ENCODE measurements around the gene FBXW11. TPM values are rescaled to one million over a fixed set of nuclear protein-coding genes. Genes with fewer than 3 reads are reported as not detected.

Gene FBXW11
- total RNA-seq, 1 experiment from 2014 or later: 85.3 TPM

- Histone ChIP-seq H2AFZ (ENCODE audit: low read length) (no peak overlapping the region), H3K79me2 (ENCODE audit: insufficient read depth, low read length) (peaks cover 71% of the 10 kb centered on the region; the same call in 1 of the 2 replicates), H2AK5ac (ENCODE audit: insufficient read length, low read length) (no peak overlapping the region), H4K20me1 (ENCODE audit: control insufficient read depth, insufficient read depth, insufficient read length) (no peaks in the 10 kb centered on the region), H2BK15ac (ENCODE audit: low read depth, low read length) (no peak overlapping the region), H3K79me1 (ENCODE audit: insufficient read depth, low read depth, low read length, poor library complexity, severe bottlenecking) (peaks cover 3% of the 10 kb centered on the region), H3K18ac (ENCODE audit: insufficient read length, low read depth, low read length) (no peak overlapping the region), H3T11ph (ENCODE audit: low read length) (no peak overlapping the region), H3K56ac (ENCODE audit: insufficient read length, low read depth, low read length) (no peak overlapping the region), H3K4me1 (ENCODE audit: insufficient read depth, low read length) (peaks cover 5% of the 10 kb centered on the region), H3K9ac (ENCODE audit: extremely low read depth, insufficient read length, low read length) (no peak overlapping the region), H3K4me2 (ENCODE audit: insufficient read depth, insufficient read length, low read length) (no peak overlapping the region), H4K5ac (ENCODE audit: insufficient read length, low read depth, low read length) (no peak overlapping the region), H2BK120ac (ENCODE audit: low read depth, low read length, poor library complexity, severe bottlenecking) (no peak overlapping the region), H3K14ac (ENCODE audit: insufficient read depth, low read length) (no peak overlapping the region), H4K91ac (ENCODE audit: insufficient read length, low read depth, low read length) (no peak overlapping the region), H4K8ac (replicated peaks; ENCODE audit: insufficient read length, low read depth, low read length) (no peak overlapping the region), H3K27me3 (ENCODE audit: insufficient read depth, low read length) (no peaks in the 10 kb centered on the region), H3K23me2 (ENCODE audit: insufficient read length, low read depth, low read length, poor library complexity, severe bottlenecking) (peaks cover 13% of the 10 kb centered on the region), H3K27ac (ENCODE audit: insufficient read length, low read depth, low read length) (no peak overlapping the region), H2BK20ac (ENCODE audit: low read depth, low read length, poor library complexity, severe bottlenecking) (no peak overlapping the region), H3K4ac (ENCODE audit: low read depth, low read length) (no peak overlapping the region), H3K9me3 (ENCODE audit: control insufficient read depth, low read depth, low read length) (no peaks in the 10 kb centered on the region), H3K23ac (ENCODE audit: insufficient read length, low read depth, low read length) (no peak overlapping the region), H2BK5ac (ENCODE audit: insufficient read length, low read length) (no peak overlapping the region), H2BK12ac (ENCODE audit: insufficient read length, low read depth, low read length) (no peak overlapping the region)
- peaks cover 0 to 14% (median 10%) of the 10 kb centered on the region in 3 experiments; a peak in 5 of 7 replicates for H3K36me3 Mint-ChIP-seq (ENCODE audit: insufficient read depth in 1 of 3, low read depth in 3 of 3)
- peaks cover 70 to 82% of the 10 kb centered on the region in 2 experiments for H3K4me1 Mint-ChIP-seq
- peak; percentile 56; the same call in 2 of the 3 replicates for TF ChIP-seq CTCF (conservative IDR thresholded peaks at IDR 0.05)
- DNase-seq: no peak
- no peaks in the 10 kb centered on the region for H3K9me3 Mint-ChIP-seq
- no peaks in the 10 kb centered on the region for H3K27me3 Mint-ChIP-seq (ENCODE audit: low read depth)
- no CpG with 5 or more reads among the region's 2 CpGs for WGBS (ENCODE audit: extremely low coverage, insufficient read length, low lambda C conversion rate)
- no peak overlapping the region for H3K4me3 Mint-ChIP-seq
- H3K27ac Mint-ChIP-seq: no peak overlapping the region; a peak in 1 of 7 replicates
Measured at GRCh38 chr5:172002310-172002709, 4.1 kb downstream of the FBXW11 start.
